Measurements from ENCODE around the gene CYB561D2. TPM values are rescaled to one million over a fixed set of nuclear protein-coding genes. Genes with fewer than 3 reads are reported as not detected.

The CYB561D2 gene
- total and polyA plus RNA-seq, 9 of the 15 experiments (the other 6 are each of a cell fraction or from before 2014, with no cell fraction given), result 4.2 to 16.6 (median 9.4) TPM

GRCh38 chr3:50350527-50351322 is at the start of gene CYB561D2, which contains the start of gene NPRL2 (continued):
- TF ChIP-seq ARID4B (CRISPR knock-in tag; IDR thresholded peaks at IDR 0.05), result peak; percentile 94
- peak; percentile 48; the same call in 1 of the 2 replicates for TF ChIP-seq MYC (IDR thresholded peaks at IDR 0.05; ENCODE audit: low read depth, low read length)
- no peak; the same call in 1 of the 2 replicates for TF ChIP-seq MYC (CRISPR knock-in tag; IDR thresholded peaks at IDR 0.05; ENCODE audit: borderline replicate concordance, low read depth)
- peak; percentile 13; the same call in 1 of the 2 replicates for TF ChIP-seq CTBP1 (IDR thresholded peaks at IDR 0.05; ENCODE audit: borderline replicate concordance)
- TF ChIP-seq PRDM10 (IDR thresholded peaks at IDR 0.05; ENCODE audit: partially characterized antibody), result peak; percentile 24
- 0 out of 2 replicates have a peak, but pooled peaks have one; percentile 53 for TF ChIP-seq KLF6 (CRISPR knock-in tag; IDR thresholded peaks at IDR 0.05; ENCODE audit: borderline replicate concordance)
- TF ChIP-seq, protein P1, sequence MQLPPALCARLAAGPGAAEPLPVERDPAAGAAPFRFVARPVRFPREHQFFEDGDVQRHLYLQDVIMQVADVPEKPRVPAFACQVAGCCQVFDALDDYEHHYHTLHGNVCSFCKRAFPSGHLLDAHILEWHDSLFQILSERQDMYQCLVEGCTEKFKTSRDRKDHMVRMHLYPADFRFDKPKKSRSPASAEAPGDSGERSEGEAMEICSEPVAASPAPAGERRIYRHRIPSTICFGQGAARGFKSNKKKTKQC (CRISPR knock-in tag; IDR thresholded peaks at IDR 0.05), result 0 out of 2 replicates have a peak, but pooled peaks have one; percentile 8
- no peak for TF ChIP-seq SRSF9 (IDR thresholded peaks at IDR 0.05; ENCODE audit: borderline replicate concordance, low read depth, low read length)
- TF ChIP-seq, protein P2, sequence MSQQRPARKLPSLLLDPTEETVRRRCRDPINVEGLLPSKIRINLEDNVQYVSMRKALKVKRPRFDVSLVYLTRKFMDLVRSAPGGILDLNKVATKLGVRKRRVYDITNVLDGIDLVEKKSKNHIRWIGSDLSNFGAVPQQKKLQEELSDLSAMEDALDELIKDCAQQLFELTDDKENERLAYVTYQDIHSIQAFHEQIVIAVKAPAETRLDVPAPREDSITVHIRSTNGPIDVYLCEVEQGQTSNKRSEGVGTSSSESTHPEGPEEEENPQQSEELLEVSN (IDR thresholded peaks at IDR 0.05; ENCODE audit: borderline replicate concordance in 1 of 2, extremely low read depth in 1 of 2, insufficient read depth in 1 of 2, insufficient read length in 1 of 2, low read depth in 1 of 2, low read length in 1 of 2, poor library complexity in 1 of 2, severe bottlenecking in 1 of 2), result peak; percentile 75 to 77
- TF ChIP-seq ZNF740 (CRISPR knock-in tag; IDR thresholded peaks at IDR 0.05), result no peak
- no peak for TF ChIP-seq ZNF740 (tag; IDR thresholded peaks at IDR 0.05)
- peak in 1 of 2 experiments; percentile 53; a peak in 1 of 4 replicates for TF ChIP-seq KDM4B (IDR thresholded peaks at IDR 0.05; ENCODE audit: borderline replicate concordance in 2 of 2, low read depth in 1 of 2)
- TF ChIP-seq ZNF143 (CRISPR knock-in tag; IDR thresholded peaks at IDR 0.05), result peak; percentile 100
- TF ChIP-seq SP1 (CRISPR knock-in tag; IDR thresholded peaks at IDR 0.05), result peak; percentile 73
